HG02885 (cell line): Measurements from ENCODE around the gene NECAB3.

Experiments used
- ATAC-seq: cut with Tn5 transposase; IDR thresholded peaks from one replicate; pipeline ENCODE4 v1.9.1; 2021; ENCODE audit warnings: mild to moderate bottlenecking; ENCODE audit not compliant: unreplicated experiment, poor library complexity

NECAB3 gene

GRCh38 chr20:33627577-33628216, 46.5 kb downstream of the NECAB3 start:
- no peak for ATAC-seq

GRCh38 chr20:33626190-33626589, 48.0 kb downstream of the NECAB3 start:
- no peak for ATAC-seq

GRCh38 chr20:33624399-33624798, 49.8 kb downstream of the NECAB3 start:
- ATAC-seq: no peak

- no peak for ATAC-seq
Observed at GRCh38 chr20:33622705-33623365, 51.4 kb downstream of the NECAB3 start.

- no peak for ATAC-seq
Observed at GRCh38 chr20:33621717-33622400, 52.4 kb downstream of the NECAB3 start.

GRCh38 chr20:33612001-33612400, 62.2 kb downstream of the NECAB3 start:
- ATAC-seq: no peak

- ATAC-seq: no peak
Observed at GRCh38 chr20:33611106-33611505, 63.1 kb downstream of the NECAB3 start.

GRCh38 chr20:33609504-33609903, 64.7 kb downstream of the NECAB3 start:
- ATAC-seq: no peak
